HepG2 (cell line): ENCODE data around the gene ALOX12. TPM values are rescaled to one million over a fixed set of nuclear protein-coding genes. Genes with fewer than 3 reads are reported as not detected.

Experiments
- KLF6 ChIP-seq: IDR thresholded peaks from 2 replicates; pipeline ENCODE4 v1.8.0; 2016; ENCODE audit warnings: missing biosample characterization, missing genetic modification reagents
- SMAD3 ChIP-seq: sonication (generic); formaldehyde crosslinking; IDR thresholded peaks from 2 replicates; pipeline ENCODE4 v1.4.0; 2020; ENCODE audit warnings: missing genetic modification reagents
- ZFP36 ChIP-seq: fragments of 150-350 bp; IDR thresholded peaks from 2 replicates; pipeline ENCODE4 v1.6.1; 2018; ENCODE audit warnings: borderline replicate concordance, low read length, low read depth; ENCODE audit not compliant: partially characterized antibody
- ZNF383 ChIP-seq: sonication (generic); formaldehyde crosslinking; IDR thresholded peaks from 2 replicates; pipeline ENCODE4 v1.4.0; 2020; ENCODE audit warnings: missing genetic modification reagents, mild to moderate bottlenecking, borderline replicate concordance
- ZNF564 ChIP-seq: sonication (generic); formaldehyde crosslinking; IDR thresholded peaks from 2 replicates; pipeline ENCODE4 v1.8.1; 2023; ENCODE audit warnings: mild to moderate bottlenecking, missing genetic modification reagents
- ZNF839 ChIP-seq: sonication (generic); formaldehyde crosslinking; IDR thresholded peaks from 2 replicates; pipeline ENCODE4 v1.4.0; 2020; ENCODE audit warnings: missing genetic modification reagents, mild to moderate bottlenecking, borderline replicate concordance
- polyA plus RNA-seq, 8 experiments: library from polyadenylated mRNA; depleted of rRNA in 3 of 8; stranded (reverse) in 7 of 8; unstranded in 1 of 8; fragments of >200 nt; fragmentation: Illumina TruSeq in 4 of 8; extraction: Trizol in 4 of 8; gene quantifications; 2 replicates each; pipeline versions ENCODE4 v1.2.1 to v1.2.3, GENCODE V29; 2011 to 2016; ENCODE audit warnings: low read depth in 4 of 8, missing spikeins in 1 of 8, mixed read lengths in 1 of 8; ENCODE audit not compliant: insufficient read depth in 1 of 8
- total RNA-seq, 5 experiments: library from RNA; depleted of rRNA; stranded (reverse); fragments of >200 nt; fragmentation: Illumina TruSeq; extraction: Trizol; gene quantifications; 2 replicates each; pipeline ENCODE4 v1.2.3, GENCODE V29; 2016; ENCODE audit warnings: low read depth in 1 of 5
- TF ChIP-seq, protein P1 (sequence below): sonication (generic); formaldehyde crosslinking; IDR thresholded peaks from 2 replicates; pipeline ENCODE4 v1.5.1; 2020; ENCODE audit warnings: missing genetic modification reagents, mild to moderate bottlenecking, borderline replicate concordance
- TF ChIP-seq, protein P2 (sequence below): sonication (generic); formaldehyde crosslinking; IDR thresholded peaks from 2 replicates; pipeline ENCODE4 v1.4.0; 2020; ENCODE audit warnings: mild to moderate bottlenecking, low read depth, missing genetic modification reagents
- TF ChIP-seq, protein P3 (sequence below): sonication (generic); formaldehyde crosslinking; IDR thresholded peaks from 2 replicates; pipeline ENCODE4 v1.5.0; 2020; ENCODE audit warnings: mild to moderate bottlenecking, missing genetic modification reagents
- TF ChIP-seq, protein P4 (sequence below): IDR thresholded peaks from 2 replicates; pipeline ENCODE4 v1.6.1; 2016; ENCODE audit warnings: missing compliant biosample characterization, missing genetic modification reagents, borderline replicate concordance
- TF ChIP-seq, protein P5 (sequence below): sonication (generic); formaldehyde crosslinking; IDR thresholded peaks from 2 replicates; pipeline ENCODE4 v1.5.0; 2020; ENCODE audit warnings: missing genetic modification reagents
- TF ChIP-seq, protein P6 (sequence below), 2 experiments: sonication (generic) in 1 of 2; formaldehyde crosslinking in 1 of 2; IDR thresholded peaks; 2 replicates each; pipeline versions ENCODE4 v1.4.0 to v1.6.1; 2016 to 2020; ENCODE audit warnings: borderline replicate concordance in 1 of 2, low read depth in 1 of 2, mild to moderate bottlenecking in 1 of 2, missing genetic modification reagents in 1 of 2
- TF ChIP-seq, protein P7 (sequence below): IDR thresholded peaks from 2 replicates; pipeline ENCODE4 v1.6.1; 2016; ENCODE audit warnings: missing biosample characterization, missing genetic modification reagents, low read depth

ALOX12 gene
- total and polyA plus RNA-seq, 2 of the 13 experiments (the other 11 are each of a cell fraction or from before 2014, with no cell fraction given): not detected

DNA sequence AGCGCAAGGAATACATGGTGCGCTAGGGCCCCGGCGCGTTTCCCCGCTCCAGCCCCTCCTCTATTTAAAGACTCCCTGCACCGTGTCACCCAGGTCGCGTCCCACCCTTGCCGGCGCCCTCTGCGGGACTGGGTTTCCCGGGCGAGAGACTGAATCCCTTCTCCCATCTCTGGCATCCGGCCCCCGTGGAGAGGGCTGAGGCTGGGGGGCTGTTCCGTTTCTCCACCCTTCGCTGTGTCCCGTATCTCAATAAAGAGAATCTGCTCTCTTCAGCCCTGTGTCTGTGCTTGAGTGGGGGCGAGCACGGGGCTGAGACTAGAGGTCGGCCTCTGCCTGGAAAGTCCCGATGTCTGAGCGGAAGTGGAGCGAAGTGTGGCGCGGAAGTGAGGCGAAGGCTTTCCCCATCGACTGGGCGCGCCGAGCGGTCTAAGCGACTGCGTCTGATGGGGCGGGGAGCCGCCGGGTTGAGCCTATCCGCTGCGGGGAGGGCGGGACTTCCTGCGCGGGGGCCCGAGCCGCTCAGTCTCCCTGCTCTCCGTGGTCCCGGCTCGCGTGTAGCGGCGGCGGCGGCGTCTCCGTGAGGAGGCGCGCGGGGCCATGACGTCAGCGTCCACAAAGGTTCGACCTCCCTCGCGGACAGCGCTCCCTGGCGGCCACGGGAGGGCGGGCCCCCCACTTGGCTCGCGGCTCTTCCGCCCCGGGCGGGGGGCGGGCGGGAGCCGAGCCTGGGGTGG, 18.6 kb downstream of the ALOX12 start (continued):
- TF ChIP-seq, protein P1, sequence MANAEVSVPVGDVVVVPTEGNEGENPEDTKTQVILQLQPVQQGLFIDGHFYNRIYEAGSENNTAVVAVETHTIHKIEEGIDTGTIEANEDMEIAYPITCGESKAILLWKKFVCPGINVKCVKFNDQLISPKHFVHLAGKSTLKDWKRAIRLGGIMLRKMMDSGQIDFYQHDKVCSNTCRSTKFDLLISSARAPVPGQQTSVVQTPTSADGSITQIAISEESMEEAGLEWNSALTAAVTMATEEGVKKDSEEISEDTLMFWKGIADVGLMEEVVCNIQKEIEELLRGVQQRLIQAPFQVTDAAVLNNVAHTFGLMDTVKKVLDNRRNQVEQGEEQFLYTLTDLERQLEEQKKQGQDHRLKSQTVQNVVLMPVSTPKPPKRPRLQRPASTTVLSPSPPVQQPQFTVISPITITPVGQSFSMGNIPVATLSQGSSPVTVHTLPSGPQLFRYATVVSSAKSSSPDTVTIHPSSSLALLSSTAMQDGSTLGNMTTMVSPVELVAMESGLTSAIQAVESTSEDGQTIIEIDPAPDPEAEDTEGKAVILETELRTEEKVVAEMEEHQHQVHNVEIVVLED (CRISPR knock-in tag): peak; percentile 90
- TF ChIP-seq SMAD3 (CRISPR knock-in tag): 0 out of 2 replicates have a peak, but pooled peaks have one; percentile 21
- TF ChIP-seq, protein P2, sequence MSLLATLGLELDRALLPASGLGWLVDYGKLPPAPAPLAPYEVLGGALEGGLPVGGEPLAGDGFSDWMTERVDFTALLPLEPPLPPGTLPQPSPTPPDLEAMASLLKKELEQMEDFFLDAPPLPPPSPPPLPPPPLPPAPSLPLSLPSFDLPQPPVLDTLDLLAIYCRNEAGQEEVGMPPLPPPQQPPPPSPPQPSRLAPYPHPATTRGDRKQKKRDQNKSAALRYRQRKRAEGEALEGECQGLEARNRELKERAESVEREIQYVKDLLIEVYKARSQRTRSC: no peak
- peak; percentile 73; the same call in 1 of the 2 replicates for TF ChIP-seq ZNF564 (CRISPR knock-in tag)
- TF ChIP-seq, protein P3, sequence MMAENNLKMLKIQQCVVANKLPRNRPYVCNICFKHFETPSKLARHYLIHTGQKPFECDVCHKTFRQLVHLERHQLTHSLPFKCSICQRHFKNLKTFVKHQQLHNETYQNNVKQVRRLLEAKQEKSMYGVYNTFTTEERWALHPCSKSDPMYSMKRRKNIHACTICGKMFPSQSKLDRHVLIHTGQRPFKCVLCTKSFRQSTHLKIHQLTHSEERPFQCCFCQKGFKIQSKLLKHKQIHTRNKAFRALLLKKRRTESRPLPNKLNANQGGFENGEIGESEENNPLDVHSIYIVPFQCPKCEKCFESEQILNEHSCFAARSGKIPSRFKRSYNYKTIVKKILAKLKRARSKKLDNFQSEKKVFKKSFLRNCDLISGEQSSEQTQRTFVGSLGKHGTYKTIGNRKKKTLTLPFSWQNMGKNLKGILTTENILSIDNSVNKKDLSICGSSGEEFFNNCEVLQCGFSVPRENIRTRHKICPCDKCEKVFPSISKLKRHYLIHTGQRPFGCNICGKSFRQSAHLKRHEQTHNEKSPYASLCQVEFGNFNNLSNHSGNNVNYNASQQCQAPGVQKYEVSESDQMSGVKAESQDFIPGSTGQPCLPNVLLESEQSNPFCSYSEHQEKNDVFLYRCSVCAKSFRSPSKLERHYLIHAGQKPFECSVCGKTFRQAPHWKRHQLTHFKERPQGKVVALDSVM: peak; percentile 68
- TF ChIP-seq, protein P4, sequence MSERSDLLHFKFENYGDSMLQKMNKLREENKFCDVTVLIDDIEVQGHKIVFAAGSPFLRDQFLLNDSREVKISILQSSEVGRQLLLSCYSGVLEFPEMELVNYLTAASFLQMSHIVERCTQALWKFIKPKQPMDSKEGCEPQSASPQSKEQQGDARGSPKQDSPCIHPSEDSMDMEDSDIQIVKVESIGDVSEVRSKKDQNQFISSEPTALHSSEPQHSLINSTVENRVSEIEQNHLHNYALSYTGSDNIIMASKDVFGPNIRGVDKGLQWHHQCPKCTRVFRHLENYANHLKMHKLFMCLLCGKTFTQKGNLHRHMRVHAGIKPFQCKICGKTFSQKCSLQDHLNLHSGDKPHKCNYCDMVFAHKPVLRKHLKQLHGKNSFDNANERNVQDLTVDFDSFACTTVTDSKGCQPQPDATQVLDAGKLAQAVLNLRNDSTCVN (CRISPR knock-in tag): no peak
- TF ChIP-seq, protein P5, sequence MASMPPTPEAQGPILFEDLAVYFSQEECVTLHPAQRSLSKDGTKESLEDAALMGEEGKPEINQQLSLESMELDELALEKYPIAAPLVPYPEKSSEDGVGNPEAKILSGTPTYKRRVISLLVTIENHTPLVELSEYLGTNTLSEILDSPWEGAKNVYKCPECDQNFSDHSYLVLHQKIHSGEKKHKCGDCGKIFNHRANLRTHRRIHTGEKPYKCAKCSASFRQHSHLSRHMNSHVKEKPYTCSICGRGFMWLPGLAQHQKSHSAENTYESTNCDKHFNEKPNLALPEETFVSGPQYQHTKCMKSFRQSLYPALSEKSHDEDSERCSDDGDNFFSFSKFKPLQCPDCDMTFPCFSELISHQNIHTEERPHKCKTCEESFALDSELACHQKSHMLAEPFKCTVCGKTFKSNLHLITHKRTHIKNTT: no peak
- no peak for TF ChIP-seq ZFP36
- TF ChIP-seq, protein P6, sequence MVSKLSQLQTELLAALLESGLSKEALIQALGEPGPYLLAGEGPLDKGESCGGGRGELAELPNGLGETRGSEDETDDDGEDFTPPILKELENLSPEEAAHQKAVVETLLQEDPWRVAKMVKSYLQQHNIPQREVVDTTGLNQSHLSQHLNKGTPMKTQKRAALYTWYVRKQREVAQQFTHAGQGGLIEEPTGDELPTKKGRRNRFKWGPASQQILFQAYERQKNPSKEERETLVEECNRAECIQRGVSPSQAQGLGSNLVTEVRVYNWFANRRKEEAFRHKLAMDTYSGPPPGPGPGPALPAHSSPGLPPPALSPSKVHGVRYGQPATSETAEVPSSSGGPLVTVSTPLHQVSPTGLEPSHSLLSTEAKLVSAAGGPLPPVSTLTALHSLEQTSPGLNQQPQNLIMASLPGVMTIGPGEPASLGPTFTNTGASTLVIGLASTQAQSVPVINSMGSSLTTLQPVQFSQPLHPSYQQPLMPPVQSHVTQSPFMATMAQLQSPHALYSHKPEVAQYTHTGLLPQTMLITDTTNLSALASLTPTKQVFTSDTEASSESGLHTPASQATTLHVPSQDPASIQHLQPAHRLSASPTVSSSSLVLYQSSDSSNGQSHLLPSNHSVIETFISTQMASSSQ (IDR thresholded peaks at IDR 0.05; ENCODE audit: low read depth): no peak
- TF ChIP-seq, protein P6 (CRISPR knock-in tag; IDR thresholded peaks at IDR 0.05; ENCODE audit: borderline replicate concordance): 0 out of 2 replicates have a peak, but pooled peaks have one; percentile 45
- peak; percentile 59; the same call in 1 of the 2 replicates for TF ChIP-seq ZNF383 (CRISPR knock-in tag)
- 0 out of 2 replicates have a peak, but pooled peaks have one; percentile 33 for TF ChIP-seq KLF6 (CRISPR knock-in tag)
- TF ChIP-seq, protein P7, sequence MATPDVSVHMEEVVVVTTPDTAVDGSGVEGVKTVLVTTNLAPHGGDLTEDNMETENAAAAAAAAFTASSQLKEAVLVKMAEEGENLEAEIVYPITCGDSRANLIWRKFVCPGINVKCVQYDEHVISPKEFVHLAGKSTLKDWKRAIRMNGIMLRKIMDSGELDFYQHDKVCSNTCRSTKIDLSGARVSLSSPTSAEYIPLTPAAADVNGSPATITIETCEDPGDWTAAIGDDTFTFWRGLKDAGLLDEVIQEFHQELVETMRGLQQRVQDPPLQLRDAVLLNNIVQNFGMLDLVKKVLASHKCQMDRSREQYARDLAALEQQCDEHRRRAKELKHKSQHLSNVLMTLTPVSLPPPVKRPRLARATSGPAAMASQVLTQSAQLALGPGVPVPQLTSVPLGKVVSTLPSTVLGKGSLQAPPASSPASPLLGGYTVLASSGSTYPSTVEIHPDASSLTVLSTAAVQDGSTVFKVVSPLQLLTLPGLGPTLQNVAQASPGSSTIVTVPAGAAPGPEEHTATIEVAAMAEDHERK (CRISPR knock-in tag): 0 out of 2 replicates have a peak, but pooled peaks have one; percentile 53
- TF ChIP-seq ZNF839: no peak
